Activated T-cell treated with anti-CD3 and anti-CD28 coated beads for 1 hour (primary cell): ENCODE measurements around the gene INSIG2.

Source experiments
- DNase-seq: peaks from one replicate; pipeline ENCODE4 v3.0.0-alpha.2; 2020; ENCODE audit warnings: low read depth

INSIG2 gene

GRCh38 chr2:118098307-118099030, 10.2 kb downstream of the INSIG2 start:
- no peak for DNase-seq

GRCh38 chr2:118102433-118103082, 14.3 kb downstream of the INSIG2 start:
- no peak for DNase-seq

DNA sequence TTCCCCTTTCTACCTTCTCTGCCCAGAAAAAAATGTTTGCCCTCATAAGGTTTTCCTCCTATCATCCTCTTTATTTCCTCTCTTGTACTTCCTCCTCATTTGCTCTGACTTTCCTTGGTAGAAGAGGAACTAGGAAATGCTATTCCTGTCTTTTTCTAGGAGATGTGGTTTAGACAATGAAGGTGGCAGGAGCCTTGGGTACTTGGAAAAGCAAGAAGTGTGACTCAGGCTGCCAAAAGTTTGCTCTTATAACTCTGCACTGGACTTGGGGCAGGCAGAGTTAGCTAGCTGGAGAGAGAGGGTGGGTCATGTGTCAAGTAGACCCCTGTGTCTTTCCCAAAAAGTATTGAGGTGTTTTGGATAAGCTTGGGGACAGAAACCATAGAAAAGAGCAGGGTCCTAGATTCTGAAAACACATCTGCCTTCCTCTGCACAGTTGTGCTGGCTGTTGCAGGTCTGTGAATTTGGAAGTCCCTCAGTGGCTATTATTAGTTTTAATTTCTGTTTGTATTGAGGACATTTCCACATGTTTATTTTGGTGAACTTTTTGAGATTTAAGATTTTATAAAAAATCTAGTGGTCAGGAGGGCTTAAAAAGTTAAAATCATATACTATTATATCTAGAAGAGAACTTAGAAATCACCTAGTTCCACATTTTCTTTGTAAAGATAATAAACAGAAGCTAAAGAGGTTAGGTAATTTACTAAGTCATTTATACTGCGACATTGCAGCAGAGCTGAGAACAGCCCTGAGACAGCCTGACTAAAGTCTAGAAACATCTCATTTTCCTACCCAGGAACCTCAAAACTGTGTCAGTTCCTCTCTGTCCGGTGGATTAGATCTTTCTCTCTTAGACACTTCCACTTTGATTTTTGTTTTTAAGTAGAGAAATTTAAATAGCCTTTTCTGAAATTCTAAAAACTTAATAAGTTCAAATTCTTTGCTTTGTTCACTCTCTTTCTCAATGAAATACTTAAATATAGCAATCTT, 16.0 kb downstream of the INSIG2 start:
- DNase-seq: no peak

- DNase-seq: no peak
These were observed 17.2 kb downstream of the INSIG2 start for GRCh38 chr2:118105497-118105896.

DNA sequence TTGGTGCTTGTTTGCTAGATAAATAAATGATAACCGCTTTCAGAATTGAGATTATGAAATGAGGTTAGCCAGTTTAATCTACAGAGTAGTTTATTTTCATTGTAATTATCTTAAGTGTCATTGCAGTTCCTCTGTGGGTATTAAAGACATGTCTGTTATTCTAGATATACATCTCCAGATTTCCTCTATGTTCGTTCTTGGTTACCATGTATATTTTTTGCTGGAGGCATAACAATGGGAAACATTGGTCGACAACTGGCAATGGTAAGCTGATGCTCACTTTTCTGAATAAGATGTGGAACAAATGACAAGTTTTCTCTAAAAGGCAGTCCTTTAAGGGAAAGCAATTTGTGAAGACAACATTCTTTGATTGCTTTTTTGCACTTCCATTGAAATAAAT, 18.7 kb downstream of the INSIG2 start:
- DNase-seq: no peak

- DNase-seq: no peak
These were observed 22.0 kb downstream of the INSIG2 start for GRCh38 chr2:118110310-118110709.

DNA sequence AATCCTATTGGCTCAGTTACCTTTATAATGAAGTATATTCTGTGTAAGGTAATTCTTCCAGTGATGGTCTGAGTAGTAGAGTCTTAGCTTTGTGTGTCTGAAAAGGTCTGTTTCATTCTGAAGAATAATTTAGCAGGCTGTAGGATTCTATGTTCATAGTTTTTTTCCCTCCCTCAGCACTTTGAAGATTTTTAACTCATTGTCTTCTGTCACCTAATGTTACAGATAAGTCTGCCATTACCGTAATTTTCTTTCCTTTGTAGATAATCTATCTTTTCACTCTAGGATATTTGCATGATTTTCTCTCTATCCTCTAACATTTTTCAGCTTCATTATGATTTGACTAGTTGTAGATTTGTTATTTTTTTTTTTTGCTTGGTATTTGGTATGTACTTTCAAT, 22.7 kb downstream of the INSIG2 start:
- no peak for DNase-seq

GRCh38 chr2:118112771-118113334, 24.6 kb downstream of the INSIG2 start:
- DNase-seq: no peak

DNA sequence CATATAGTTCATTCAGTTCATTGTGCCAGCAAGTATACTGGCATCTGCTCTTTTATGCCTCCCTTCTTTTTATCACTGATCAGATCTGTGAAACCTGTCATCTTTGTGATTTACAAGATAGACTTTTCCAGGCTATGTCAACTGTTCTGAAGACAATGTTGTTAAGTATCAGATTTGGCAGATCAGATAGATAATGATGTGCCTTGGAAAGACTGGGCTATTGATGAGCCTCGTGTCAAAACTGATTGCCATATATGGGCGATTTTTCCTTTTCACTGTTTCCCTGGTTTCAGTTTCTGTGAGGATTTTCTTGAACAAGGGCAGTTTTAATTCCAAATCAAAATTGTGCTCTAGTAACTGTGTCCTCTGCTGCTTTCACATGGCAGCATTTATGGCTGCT, 26.6 kb downstream of the INSIG2 start:
- no peak for DNase-seq

- DNase-seq: no peak
These were observed 27.5 kb downstream of the INSIG2 start for GRCh38 chr2:118115761-118116160.

DNA sequence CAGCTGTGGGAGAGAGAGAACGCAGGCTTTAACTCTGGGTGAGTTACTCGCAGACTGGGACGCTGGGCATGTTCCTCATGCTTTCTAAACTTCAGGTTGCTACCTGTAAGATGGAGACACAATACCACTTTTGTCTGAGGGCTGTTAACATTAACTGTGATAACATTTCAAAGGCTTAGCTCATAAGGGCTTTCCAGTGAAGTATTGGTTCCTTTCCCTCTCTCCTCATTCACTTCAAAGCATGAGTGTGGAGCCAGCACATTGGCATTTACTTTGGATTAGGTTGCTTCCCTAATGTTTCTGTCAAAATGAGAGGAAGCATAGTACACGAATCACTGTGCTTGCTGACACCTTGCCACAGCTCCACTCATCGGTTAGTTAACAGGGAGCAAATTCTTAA, 30.2 kb downstream of the INSIG2 start:
- DNase-seq: no peak

DNA sequence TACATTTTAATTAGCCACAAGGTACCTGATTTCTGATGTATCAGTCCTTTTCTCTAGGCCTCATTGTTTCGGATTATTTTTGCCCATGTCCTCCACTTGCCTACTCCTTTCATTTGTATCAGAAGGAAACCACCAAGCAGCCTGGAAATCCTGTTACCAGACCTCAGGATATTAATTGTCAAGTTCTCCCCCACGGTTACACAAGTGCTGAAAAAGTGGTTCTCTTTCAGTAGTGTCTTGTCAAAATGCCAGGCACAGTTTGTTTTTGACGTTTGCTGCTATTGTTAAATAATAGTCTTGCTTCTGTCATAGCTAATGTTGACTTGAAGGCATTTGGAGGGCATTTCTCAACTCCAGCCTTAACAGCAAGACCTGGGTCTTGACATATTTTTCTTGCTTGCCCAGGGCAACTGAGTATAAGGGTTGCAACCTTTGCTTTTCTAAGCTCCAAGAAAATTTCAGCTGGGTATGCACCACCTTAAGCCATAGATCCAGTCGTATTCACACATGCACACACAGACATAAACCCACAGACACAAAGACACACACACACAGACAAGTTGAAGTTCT, 31.0 kb downstream of the INSIG2 start:
- no peak for DNase-seq

DNA sequence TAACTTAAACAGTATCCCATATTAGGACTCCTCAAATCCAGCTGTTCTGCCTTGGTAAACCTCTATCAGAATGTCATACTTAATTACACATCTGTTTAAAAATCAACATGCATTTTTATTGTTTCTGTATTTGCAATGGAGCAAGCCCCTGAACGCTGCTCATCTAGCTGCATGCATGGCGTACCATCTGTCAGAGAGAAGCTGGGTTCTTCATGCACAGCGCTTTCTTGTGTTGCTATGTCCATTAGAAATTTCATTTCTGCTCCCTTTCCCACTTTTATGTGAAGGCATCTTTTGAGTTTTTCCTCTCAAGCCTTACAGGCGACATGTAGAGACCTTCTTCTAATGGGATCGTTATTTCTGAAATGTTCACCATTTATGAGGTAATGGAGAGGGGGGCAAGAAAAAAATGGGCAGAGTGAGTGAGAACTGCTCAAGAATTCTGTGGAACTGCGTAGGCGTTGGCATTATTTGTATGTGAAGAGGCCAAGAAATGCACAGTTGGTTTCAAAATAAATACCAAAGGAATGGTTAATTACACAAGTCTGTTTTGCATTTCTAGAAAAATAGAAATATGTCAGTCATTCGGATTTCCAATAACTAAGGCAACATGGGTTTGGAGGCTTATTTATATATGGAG, 31.6 kb downstream of the INSIG2 start:
- DNase-seq: no peak

- DNase-seq: no peak
These were observed 32.1 kb downstream of the INSIG2 start for GRCh38 chr2:118120401-118120780.

GRCh38 chr2:118121101-118121500, 32.8 kb downstream of the INSIG2 start:
- no peak for DNase-seq

DNA sequence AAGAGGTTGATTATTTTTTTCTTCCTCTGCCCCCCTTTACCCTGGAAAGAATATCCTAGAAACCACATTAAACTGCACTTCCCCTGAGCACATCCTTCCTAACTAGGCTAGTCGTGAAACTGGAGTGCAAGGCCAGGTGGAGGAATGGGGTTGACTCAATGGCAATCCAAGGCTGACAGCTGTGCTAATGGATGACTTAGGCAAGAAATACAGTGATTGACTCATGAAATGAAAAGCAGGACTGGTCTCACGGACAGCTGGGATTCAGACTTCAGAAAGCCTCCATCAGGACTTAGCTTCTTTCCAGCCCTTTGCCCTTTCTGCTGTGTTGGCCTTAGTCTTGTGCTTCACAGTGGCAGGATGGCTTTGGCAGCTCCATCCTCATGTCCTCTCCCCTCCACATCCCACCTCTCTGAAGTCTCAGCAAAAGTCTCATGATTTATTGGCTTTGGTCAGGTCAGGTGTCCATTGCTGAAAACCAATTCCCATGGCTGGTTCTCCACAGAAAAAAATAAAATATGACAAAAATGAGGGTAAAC, 33.8 kb downstream of the INSIG2 start:
- no peak for DNase-seq

DNA sequence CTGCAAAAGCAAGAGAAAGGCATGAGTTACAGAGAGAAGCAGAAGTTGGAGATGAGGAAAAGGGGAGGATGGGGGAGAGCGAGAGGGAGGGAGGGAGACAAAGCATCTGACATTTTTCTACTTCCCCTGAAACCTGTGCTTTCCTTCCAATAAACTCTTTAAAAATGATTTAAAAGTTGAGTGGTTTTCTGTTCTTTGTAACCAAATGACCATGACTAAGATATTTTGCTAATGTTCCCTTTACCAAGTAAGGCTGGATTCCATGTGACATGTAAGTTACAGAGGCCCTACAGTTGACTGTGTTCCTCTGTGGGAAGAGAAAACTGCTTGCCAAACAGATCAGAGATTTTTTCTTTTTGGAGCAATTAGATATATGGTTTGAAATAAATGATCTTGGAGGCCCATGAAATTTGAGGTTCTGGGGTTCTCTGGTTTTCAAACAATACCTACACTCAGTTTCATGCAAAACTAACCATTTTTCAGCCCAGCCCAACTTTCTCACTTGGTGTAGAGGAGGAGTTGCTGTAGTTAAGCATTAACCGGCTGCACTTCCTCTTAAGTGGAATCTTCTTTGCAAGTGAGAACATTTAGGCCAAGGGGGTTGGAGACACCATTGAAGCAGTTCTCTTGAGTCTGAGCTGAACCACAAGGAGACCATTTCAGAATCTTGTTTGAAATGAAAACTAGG, 34.5 kb downstream of the INSIG2 start:
- DNase-seq: no peak

DNA sequence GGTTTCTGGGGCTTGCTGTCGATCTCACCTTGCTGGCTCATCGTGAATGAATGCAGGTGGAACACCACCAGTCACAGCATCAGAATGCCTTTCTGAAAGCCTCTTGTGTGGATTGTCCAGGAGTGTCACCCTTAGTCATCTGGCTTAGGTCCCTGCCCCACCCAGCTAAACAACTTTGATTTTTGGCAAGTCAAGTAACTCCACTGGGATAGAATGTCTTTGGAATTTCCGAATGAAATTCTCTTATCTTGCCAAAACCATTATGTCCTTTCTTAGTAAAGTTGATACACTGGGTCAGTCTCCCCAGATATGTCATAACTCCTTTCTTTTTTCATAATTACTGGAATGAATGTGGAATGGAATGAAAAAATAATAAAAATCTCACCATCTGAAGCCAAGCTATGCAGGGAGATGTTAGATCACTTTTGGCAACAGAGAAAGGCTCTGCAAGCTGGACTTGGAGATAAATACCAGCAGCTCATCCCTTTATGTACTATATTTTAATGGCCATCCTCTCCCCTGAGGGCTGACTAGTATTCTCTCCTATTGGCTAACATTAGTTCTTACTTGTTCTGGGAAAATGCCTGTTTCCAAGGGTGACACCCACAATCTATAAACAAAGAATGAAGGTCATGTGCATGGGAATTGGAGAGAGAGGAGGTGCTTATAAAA, 35.4 kb downstream of the INSIG2 start:
- no peak for DNase-seq

DNA sequence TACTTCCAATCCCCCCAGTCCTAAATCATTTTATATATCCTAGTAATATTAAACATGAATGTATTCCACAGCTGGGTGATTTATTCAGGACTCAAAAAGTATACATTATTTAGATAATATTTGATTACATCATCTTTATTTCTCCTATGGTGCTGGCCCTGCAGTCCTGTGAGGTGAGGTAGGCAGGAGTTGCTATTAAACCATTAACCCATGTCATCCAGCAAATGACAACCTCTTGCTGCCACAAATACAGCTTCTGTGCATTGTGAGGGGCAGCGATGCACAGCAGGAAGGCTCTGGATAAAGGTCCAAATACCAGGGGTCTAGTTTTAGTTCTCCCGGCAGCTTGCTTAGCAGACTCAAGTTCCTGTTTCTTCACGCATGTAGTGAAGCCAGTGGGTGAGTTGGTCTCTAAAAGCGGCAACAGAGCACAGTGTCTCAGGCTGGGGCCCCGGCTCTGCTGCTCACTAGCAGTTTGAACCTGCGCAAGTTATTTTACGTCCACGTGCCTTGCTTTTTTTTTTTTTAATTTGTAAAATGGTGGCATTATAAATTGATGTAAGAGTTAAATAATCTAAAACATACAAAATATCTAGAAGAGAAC, 36.1 kb downstream of the INSIG2 start:
- DNase-seq: no peak

DNA sequence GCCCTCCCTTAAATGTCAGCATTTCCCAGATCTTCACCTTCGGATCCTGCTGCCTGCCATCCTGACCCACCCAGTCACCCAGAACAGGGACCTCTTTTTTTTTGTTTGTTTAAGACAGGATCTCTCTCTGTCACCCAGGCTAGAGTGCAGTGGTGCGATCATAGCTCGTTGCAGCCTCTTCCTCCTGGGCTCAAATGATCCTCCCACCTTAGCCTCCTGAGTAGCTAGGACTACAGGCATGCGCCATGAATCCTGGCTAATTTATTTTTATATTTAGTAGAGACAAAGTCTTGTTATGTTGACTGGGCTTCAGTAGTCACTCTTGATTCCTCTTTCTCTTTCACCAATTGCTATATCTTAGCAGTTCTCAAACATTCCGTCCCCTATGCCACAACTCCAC, 39.0 kb downstream of the INSIG2 start:
- DNase-seq: no peak
